Panc1 (cell line): ENCODE results near the gene LYRM4.

ENCODE experiments used
- SIN3A ChIP-seq: IDR thresholded peaks from 2 replicates; pipeline ENCODE4 v1.6.1; 2012; ENCODE audit warnings: low read depth, mild to moderate bottlenecking, low read length, moderate library complexity, borderline replicate concordance; ENCODE audit not compliant: insufficient read depth
- TF ChIP-seq, protein P1 (sequence below), 2 experiments: IDR thresholded peaks; 2 replicates each; pipeline ENCODE4 v1.6.1; 2011 to 2012; ENCODE audit warnings: low read depth in 2 of 2, control low read depth in 1 of 2, low read length in 1 of 2, mild to moderate bottlenecking in 1 of 2, moderate library complexity in 1 of 2; ENCODE audit not compliant: insufficient read depth in 1 of 2
- TF ChIP-seq, protein P2 (sequence below): fragments of 450-650 bp; IDR thresholded peaks from 2 replicates; pipeline ENCODE4 v1.5.1; 2017; ENCODE audit warnings: mild to moderate bottlenecking

DNA sequence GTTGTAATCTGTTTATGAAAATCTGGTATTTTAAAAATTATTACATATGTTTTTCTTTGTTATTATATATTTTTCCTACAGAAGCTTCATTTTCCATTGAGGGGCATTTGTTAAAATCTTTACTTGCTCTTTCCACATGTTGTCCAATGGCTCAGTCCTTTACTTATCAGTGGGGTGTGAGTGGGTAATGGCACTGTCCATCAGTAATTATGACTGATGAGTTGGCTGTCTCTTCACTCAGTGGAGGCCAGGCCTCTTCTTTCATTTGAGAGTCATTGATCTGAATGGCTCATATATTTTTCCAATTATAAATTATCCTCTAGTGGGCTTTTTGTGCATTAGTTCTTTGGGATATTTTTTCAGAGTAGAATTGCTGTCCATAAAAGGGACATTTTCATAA, 46.3 kb upstream of the LYRM4 start:
- TF ChIP-seq, protein P1, sequence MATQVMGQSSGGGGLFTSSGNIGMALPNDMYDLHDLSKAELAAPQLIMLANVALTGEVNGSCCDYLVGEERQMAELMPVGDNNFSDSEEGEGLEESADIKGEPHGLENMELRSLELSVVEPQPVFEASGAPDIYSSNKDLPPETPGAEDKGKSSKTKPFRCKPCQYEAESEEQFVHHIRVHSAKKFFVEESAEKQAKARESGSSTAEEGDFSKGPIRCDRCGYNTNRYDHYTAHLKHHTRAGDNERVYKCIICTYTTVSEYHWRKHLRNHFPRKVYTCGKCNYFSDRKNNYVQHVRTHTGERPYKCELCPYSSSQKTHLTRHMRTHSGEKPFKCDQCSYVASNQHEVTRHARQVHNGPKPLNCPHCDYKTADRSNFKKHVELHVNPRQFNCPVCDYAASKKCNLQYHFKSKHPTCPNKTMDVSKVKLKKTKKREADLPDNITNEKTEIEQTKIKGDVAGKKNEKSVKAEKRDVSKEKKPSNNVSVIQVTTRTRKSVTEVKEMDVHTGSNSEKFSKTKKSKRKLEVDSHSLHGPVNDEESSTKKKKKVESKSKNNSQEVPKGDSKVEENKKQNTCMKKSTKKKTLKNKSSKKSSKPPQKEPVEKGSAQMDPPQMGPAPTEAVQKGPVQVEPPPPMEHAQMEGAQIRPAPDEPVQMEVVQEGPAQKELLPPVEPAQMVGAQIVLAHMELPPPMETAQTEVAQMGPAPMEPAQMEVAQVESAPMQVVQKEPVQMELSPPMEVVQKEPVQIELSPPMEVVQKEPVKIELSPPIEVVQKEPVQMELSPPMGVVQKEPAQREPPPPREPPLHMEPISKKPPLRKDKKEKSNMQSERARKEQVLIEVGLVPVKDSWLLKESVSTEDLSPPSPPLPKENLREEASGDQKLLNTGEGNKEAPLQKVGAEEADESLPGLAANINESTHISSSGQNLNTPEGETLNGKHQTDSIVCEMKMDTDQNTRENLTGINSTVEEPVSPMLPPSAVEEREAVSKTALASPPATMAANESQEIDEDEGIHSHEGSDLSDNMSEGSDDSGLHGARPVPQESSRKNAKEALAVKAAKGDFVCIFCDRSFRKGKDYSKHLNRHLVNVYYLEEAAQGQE (IDR thresholded peaks at IDR 0.05; ENCODE audit: insufficient read depth in 1 of 2, low read depth in 2 of 2, low read length in 1 of 2): no peak
- TF ChIP-seq SIN3A: no peak
- TF ChIP-seq, protein P2, sequence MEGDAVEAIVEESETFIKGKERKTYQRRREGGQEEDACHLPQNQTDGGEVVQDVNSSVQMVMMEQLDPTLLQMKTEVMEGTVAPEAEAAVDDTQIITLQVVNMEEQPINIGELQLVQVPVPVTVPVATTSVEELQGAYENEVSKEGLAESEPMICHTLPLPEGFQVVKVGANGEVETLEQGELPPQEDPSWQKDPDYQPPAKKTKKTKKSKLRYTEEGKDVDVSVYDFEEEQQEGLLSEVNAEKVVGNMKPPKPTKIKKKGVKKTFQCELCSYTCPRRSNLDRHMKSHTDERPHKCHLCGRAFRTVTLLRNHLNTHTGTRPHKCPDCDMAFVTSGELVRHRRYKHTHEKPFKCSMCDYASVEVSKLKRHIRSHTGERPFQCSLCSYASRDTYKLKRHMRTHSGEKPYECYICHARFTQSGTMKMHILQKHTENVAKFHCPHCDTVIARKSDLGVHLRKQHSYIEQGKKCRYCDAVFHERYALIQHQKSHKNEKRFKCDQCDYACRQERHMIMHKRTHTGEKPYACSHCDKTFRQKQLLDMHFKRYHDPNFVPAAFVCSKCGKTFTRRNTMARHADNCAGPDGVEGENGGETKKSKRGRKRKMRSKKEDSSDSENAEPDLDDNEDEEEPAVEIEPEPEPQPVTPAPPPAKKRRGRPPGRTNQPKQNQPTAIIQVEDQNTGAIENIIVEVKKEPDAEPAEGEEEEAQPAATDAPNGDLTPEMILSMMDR: no peak
